ENCODE data around the gene NR6A1. TPM values are rescaled to one million over a fixed set of nuclear protein-coding genes. Genes with fewer than 3 reads are reported as not detected.
"Not testable (repeated sequence)": the region's sequence is repeated elsewhere in the genome, so short reads cannot be mapped to it uniquely, and the experiment has no call there.

NR6A1 gene
- total RNA-seq, 2 experiments from 2014 or later, result 0.28 to 0.76 TPM

GRCh38 chr9:124779368-124780059, 8.4 kb upstream of the NR6A1 start:
- DNase-seq, result peak; percentile 7
- peaks cover 28% of the 10 kb centered on the region for H3K27me3 Mint-ChIP-seq
- POLR2A ChIA-PET, result interaction anchor here (0.9 to 1.2 kb wide), 2 partner anchors 14 to 74 kb away, joined by 3 read pairs; partner anchors contain the start of gene WDR38
- no peaks in the 10 kb centered on the region for H3K36me3 Mint-ChIP-seq (ENCODE audit: low read depth)
- H3K4me1 Mint-ChIP-seq, result peaks cover 13% of the 10 kb centered on the region
- no peak overlapping the region for H3K4me3 Mint-ChIP-seq
- CTCF ChIA-PET, result interaction anchor here (1.6 to 2.4 kb wide), 2 partner anchors 10 to 73 kb away, joined by 4 to 13 read pairs; partner anchors contain the start of gene WDR38
- no peaks in the 10 kb centered on the region for H3K9me3 Mint-ChIP-seq
- no peak overlapping the region for H3K27ac Mint-ChIP-seq

- no peaks in the 10 kb centered on the region for H3K36me3 Mint-ChIP-seq (ENCODE audit: low read depth)
- H3K27ac Mint-ChIP-seq, result no peak overlapping the region
Observed at GRCh38 chr9:124778575-124779367, 7.7 kb upstream of the NR6A1 start.

GRCh38 chr9:124776954-124777648, 6.0 kb upstream of the NR6A1 start, which contains the start of gene OLFML2A:
Gene OLFML2A, plus strand, starts transcription at chr9:124777133. Its CDS starts 138 bp downstream, at chr9:124777271.
- CTCF ChIA-PET, result interaction anchor here (1.0 to 10.1 kb wide), 6 partner anchors 8 to 116 kb away, joined by 3 to 264 read pairs (median 4); partner anchors contain the start of gene WDR38
- no peak within 1 kb of the TSS for H3K27ac Mint-ChIP-seq

More at GRCh38 chr9:124778575-124779367, 7.7 kb upstream of the NR6A1 start:
- DNase-seq, result peak; percentile 9
- Mint-ChIP-seq H3K4me3 (no peak overlapping the region), H3K4me1 (peaks cover 20% of the 10 kb centered on the region), H3K9me3 (no peaks in the 10 kb centered on the region), H3K27me3 (peaks cover 31% of the 10 kb centered on the region)
- ChIA-PET POLR2A (interaction anchor here (1.2 kb wide), 1 partner anchor 75 kb away, joined by 3 read pairs; the partner anchor contains the start of gene WDR38), CTCF (interaction anchor here (1.6 to 2.4 kb wide), 2 partner anchors 9 to 74 kb away, joined by 4 to 13 read pairs; partner anchors contain the start of gene WDR38)

GRCh38 chr9:124776618-124776953, 5.5 kb upstream of the NR6A1 start:
- peaks cover 37% of the 10 kb centered on the region for H3K27me3 Mint-ChIP-seq
- H3K36me3 Mint-ChIP-seq (ENCODE audit: low read depth), result no peaks in the 10 kb centered on the region
- peak; percentile 11 for DNase-seq
- no peaks in the 10 kb centered on the region for H3K9me3 Mint-ChIP-seq
- peaks cover 33% of the 10 kb centered on the region for H3K4me1 Mint-ChIP-seq
- no peak overlapping the region for H3K27ac Mint-ChIP-seq
- peak overlapping the region; percentile 46 for H3K4me3 Mint-ChIP-seq
- POLR2A ChIA-PET, result interaction anchor here (1.4 kb wide), 1 partner anchor 72 kb away, joined by 3 read pairs; no protein-coding TSS in a partner anchor
- CTCF ChIA-PET, result interaction anchor here (1.2 to 10.1 kb wide), 4 partner anchors 42 to 117 kb away, joined by 3 to 264 read pairs (median 4); partner anchors contain the start of gene WDR38

More at GRCh38 chr9:124776954-124777648, 6.0 kb upstream of the NR6A1 start, which contains the start of gene OLFML2A:
- POLR2A ChIA-PET, result interaction anchor here (1.0 to 1.4 kb wide), 2 partner anchors 71 to 77 kb away, joined by 3 read pairs; partner anchors contain the start of gene WDR38
- H3K9me3 Mint-ChIP-seq, result no peaks in the 10 kb centered on the region
- peak within 1 kb of the TSS; percentile 46 for H3K4me3 Mint-ChIP-seq
- H3K27me3 Mint-ChIP-seq, result peaks cover 37% of the 10 kb centered on the region
- peak; percentile 21 for DNase-seq
- H3K4me1 Mint-ChIP-seq, result peaks cover 32% of the 10 kb centered on the region
- no peaks in the 10 kb centered on the region for H3K36me3 Mint-ChIP-seq (ENCODE audit: low read depth)

- POLR2A ChIA-PET, result interaction anchor here (1.2 to 8.1 kb wide), 3 partner anchors 81 to 95 kb away, joined by 5 to 66 read pairs (median 8); partner anchors contain the start of gene WDR38
- peak; percentile 85 for DNase-seq
- Mint-ChIP-seq H3K36me3 (ENCODE audit: low read depth) (no peaks in the 10 kb centered on the region), H3K9me3 (no peaks in the 10 kb centered on the region), H3K27ac (no peak overlapping the region), H3K4me3 (no peak overlapping the region), H3K4me1 (peaks cover 46% of the 10 kb centered on the region), H3K27me3 (peaks cover 44% of the 10 kb centered on the region)
- CTCF ChIA-PET, result interaction anchor here (0.6 to 10.1 kb wide), 19 partner anchors 10 to 606 kb away, joined by 3 to 264 read pairs (median 4); partner anchors contain the start of genes ARPC5L, RPL35 and WDR38
Observed at GRCh38 chr9:124774129-124774978, 3.2 kb upstream of the NR6A1 start.

GRCh38 chr9:124773473-124774128, 2.5 kb upstream of the NR6A1 start:
- ChIA-PET CTCF (interaction anchor here (0.6 to 10.1 kb wide), 11 partner anchors 11 to 156 kb away, joined by 3 to 264 read pairs (median 6); partner anchors contain the start of genes ARPC5L, RPL35 and WDR38), POLR2A (interaction anchor here (1.2 to 8.1 kb wide), 3 partner anchors 81 to 96 kb away, joined by 5 to 66 read pairs (median 8); partner anchors contain the start of gene WDR38)
- peaks cover 46% of the 10 kb centered on the region for H3K27me3 Mint-ChIP-seq
- H3K36me3 Mint-ChIP-seq (ENCODE audit: low read depth), result no peaks in the 10 kb centered on the region
- H3K9me3 Mint-ChIP-seq, result no peaks in the 10 kb centered on the region
- H3K27ac Mint-ChIP-seq, result no peak overlapping the region
- H3K4me3 Mint-ChIP-seq, result no peak overlapping the region
- no peak for DNase-seq
- peaks cover 50% of the 10 kb centered on the region for H3K4me1 Mint-ChIP-seq

- H3K27me3 Mint-ChIP-seq, result peaks cover 52% of the 10 kb centered on the region
- POLR2A ChIA-PET, result interaction anchor here (1.2 to 8.1 kb wide), 3 partner anchors 82 to 96 kb away, joined by 5 to 66 read pairs (median 33); partner anchors contain the start of genes ARPC5L, RPL35 and WDR38
- peak overlapping the region; percentile 81 for H3K4me3 Mint-ChIP-seq
- not testable (repeated sequence) for H3K27ac Mint-ChIP-seq; DNase-seq; H3K36me3 Mint-ChIP-seq (ENCODE audit: low read depth); H3K9me3 Mint-ChIP-seq
- H3K4me1 Mint-ChIP-seq, result peaks cover 50% of the 10 kb centered on the region
- CTCF ChIA-PET, result interaction anchor here (0.8 to 10.1 kb wide), 11 partner anchors 10 to 371 kb away, joined by 3 to 264 read pairs (median 6); partner anchors contain the start of genes ARPC5L, RPL35, SCAI and WDR38
Observed at GRCh38 chr9:124772877-124773276, 1.8 kb upstream of the NR6A1 start.

- CTCF ChIA-PET, result interaction anchor here (0.8 to 10.1 kb wide), 14 partner anchors 9 to 372 kb away, joined by 3 to 264 read pairs (median 6); partner anchors contain the start of genes ARPC5L, RPL35, SCAI and WDR38
- H3K27ac Mint-ChIP-seq, result peak overlapping the region; percentile 28
- H3K4me3 Mint-ChIP-seq, result peak overlapping the region; percentile 81
- H3K9me3 Mint-ChIP-seq, result no peaks in the 10 kb centered on the region
- peaks cover 54% of the 10 kb centered on the region for H3K27me3 Mint-ChIP-seq
- no peaks in the 10 kb centered on the region for H3K36me3 Mint-ChIP-seq (ENCODE audit: low read depth)
- peaks cover 50% of the 10 kb centered on the region for H3K4me1 Mint-ChIP-seq
- POLR2A ChIA-PET, result interaction anchor here (1.1 to 8.1 kb wide), 4 partner anchors 83 to 98 kb away, joined by 4 to 66 read pairs (median 20); partner anchors contain the start of genes ARPC5L, RPL35 and WDR38
- DNase-seq, result peak; percentile 42
Observed at GRCh38 chr9:124771867-124772679, 962 bp upstream of the NR6A1 start.

GRCh38 chr9:124770359-124771020, 621 bp downstream of the NR6A1 start:
- Mint-ChIP-seq H3K27ac (no peak overlapping the region), H3K9me3 (no peaks in the 10 kb centered on the region), H3K36me3 (ENCODE audit: low read depth) (no peaks in the 10 kb centered on the region), H3K4me1 (peaks cover 40% of the 10 kb centered on the region), H3K4me3 (peak overlapping the region; percentile 73), H3K27me3 (peaks cover 55% of the 10 kb centered on the region)
- DNase-seq, result no peak
- ChIA-PET POLR2A (interaction anchor here (0.7 to 8.1 kb wide), 7 partner anchors 10 to 100 kb away, joined by 3 to 66 read pairs (median 5); partner anchors contain the start of genes ARPC5L, RPL35 and WDR38), CTCF (interaction anchor here (0.6 to 10.1 kb wide), 12 partner anchors 8 to 604 kb away, joined by 3 to 264 read pairs (median 4); partner anchors contain the start of genes ARPC5L, RPL35 and WDR38)

Measured in activated CD4-positive, alpha-beta memory T cell treated with anti-CD3 and anti-CD28 coated beads, Interleukin-2, amount 10 ng/mL, durations not matched to agents 7 days and 5 days (primary cell).